ENCODE measurements around the gene TNS2.

Gene TNS2

DNA sequence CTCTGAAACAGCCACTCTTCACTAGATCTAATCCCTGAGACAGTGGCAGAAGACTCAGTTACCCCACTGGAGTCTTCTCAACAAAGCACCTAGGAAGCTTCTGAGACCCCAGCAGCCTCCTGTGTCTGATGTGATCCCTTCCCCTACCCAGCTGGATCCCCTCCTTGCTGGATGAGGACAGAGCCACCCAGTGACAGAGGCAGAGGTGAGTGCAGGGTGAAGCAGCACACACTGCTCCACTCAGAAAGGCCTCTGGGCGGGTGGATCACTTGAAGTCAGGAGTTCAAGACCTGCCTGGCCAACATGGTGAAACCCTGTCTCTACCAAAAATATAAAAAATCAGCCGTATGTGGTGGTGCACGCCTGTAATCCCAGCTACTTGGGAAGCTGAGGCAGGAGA, 26.6 kb downstream of the TNS2 start:
- no peak overlapping the region for H3K27ac ChIP-seq
- TF ChIP-seq, protein P1, sequence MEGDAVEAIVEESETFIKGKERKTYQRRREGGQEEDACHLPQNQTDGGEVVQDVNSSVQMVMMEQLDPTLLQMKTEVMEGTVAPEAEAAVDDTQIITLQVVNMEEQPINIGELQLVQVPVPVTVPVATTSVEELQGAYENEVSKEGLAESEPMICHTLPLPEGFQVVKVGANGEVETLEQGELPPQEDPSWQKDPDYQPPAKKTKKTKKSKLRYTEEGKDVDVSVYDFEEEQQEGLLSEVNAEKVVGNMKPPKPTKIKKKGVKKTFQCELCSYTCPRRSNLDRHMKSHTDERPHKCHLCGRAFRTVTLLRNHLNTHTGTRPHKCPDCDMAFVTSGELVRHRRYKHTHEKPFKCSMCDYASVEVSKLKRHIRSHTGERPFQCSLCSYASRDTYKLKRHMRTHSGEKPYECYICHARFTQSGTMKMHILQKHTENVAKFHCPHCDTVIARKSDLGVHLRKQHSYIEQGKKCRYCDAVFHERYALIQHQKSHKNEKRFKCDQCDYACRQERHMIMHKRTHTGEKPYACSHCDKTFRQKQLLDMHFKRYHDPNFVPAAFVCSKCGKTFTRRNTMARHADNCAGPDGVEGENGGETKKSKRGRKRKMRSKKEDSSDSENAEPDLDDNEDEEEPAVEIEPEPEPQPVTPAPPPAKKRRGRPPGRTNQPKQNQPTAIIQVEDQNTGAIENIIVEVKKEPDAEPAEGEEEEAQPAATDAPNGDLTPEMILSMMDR (conservative IDR thresholded peaks at IDR 0.05) = no peak

GRCh38 chr12:53077030-53077429, 27.2 kb downstream of the TNS2 start:
- H3K27ac ChIP-seq = no peak overlapping the region
- TF ChIP-seq, protein P1 (conservative IDR thresholded peaks at IDR 0.05) = no peak

- peak overlapping the region; percentile 91 for H3K27ac ChIP-seq
Observed at GRCh38 chr12:53078425-53079225, 28.8 kb downstream of the TNS2 start.

DNA sequence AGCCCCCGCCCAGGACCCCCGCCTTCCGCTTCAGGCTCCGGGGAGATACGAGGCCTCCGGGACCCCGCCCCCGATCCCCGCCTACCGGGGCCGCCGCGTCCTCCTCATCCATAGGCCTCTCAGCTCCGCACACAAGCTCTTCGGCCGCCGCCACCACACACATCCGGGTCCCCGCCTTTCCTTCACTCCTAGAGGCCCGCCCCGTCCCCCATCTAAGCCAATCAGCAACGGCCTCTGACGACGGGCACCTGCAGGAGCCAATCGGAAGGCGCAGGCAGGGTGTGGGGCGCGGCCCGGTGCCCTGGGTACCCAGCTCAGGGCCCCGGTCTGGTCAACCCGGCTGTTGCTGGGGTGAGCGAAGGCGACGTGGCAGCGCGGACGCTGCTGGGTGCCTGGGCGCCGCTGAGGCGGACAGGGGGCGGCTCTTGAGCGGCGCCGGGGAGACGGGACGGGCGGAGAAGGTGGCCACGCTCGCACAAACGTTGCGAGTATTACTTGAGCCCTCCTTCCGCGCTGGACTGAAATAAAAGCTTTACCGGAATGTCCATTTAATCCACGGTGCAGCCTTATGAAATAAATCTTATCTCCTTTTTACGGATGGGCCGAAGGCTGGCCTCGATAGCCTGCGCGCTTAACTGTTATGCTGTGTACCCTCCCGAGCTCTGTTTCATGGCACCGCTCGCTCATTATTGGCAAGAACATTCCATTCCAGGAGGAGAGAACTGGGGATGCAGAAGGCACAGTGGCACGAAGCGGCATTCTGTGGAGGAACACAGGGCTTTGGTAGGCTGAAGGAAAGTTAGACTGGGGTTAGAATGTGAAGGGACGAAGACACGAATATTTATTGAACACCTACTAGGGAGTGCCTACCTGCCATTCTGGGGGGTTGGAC, 29.6 kb downstream of the TNS2 start, which contains the start of gene SPRYD3:
TSS of gene SPRYD3 (minus strand) at position 165 of the 892 bp plus-strand sequence. CDS start at position 108, 57 bp downstream.
- peak within 1 kb of the TSS; percentile 91 for H3K27ac ChIP-seq

More at GRCh38 chr12:53078425-53079225, 28.8 kb downstream of the TNS2 start:
- TF ChIP-seq, protein P1 (conservative IDR thresholded peaks at IDR 0.05) = no peak

GRCh38 chr12:53082637-53083175, 32.8 kb downstream of the TNS2 start:
- TF ChIP-seq, protein P1 (conservative IDR thresholded peaks at IDR 0.05) = no peak
- no peak overlapping the region for H3K27ac ChIP-seq

More for the DNA sequence above, 29.6 kb downstream of the TNS2 start, which contains the start of gene SPRYD3:
- TF ChIP-seq, protein P1 (conservative IDR thresholded peaks at IDR 0.05) = no peak

- H3K27ac ChIP-seq = no peak overlapping the region
- TF ChIP-seq, protein P1 (conservative IDR thresholded peaks at IDR 0.05) = no peak
Observed at GRCh38 chr12:53086361-53086760, 36.5 kb downstream of the TNS2 start.

GRCh38 chr12:53090105-53090504, 40.2 kb downstream of the TNS2 start:
- TF ChIP-seq, protein P1 (conservative IDR thresholded peaks at IDR 0.05) = no peak
- no peak overlapping the region for H3K27ac ChIP-seq
